HepG2 (cell line): ENCODE results near the gene PCYT2. TPM values are rescaled to one million over a fixed set of nuclear protein-coding genes. Genes with fewer than 3 reads are reported as not detected.
A peak's percentile ranks its signal among the peaks of the same experiment; 100 is the strongest.

Experiments used
- NR2C2 ChIP-seq: sonication (generic); formaldehyde crosslinking; IDR thresholded peaks from 2 replicates; pipeline ENCODE4 v1.4.0; 2020; ENCODE audit warnings: missing genetic modification reagents, mild to moderate bottlenecking, moderate library complexity, borderline replicate concordance
- PCBP1 ChIP-seq: fragments of 200-400 bp; formaldehyde crosslinking; IDR thresholded peaks from 2 replicates; pipeline ENCODE4 v1.6.1; 2017; ENCODE audit warnings: mild to moderate bottlenecking, low read depth, low read length, borderline replicate concordance
- RFX5 ChIP-seq: IDR thresholded peaks from 2 replicates; pipeline ENCODE4 v1.6.1; 2011; ENCODE audit warnings: low read depth, low read length, improper control_type of control experiment
- SETDB1 ChIP-seq: sonication (generic); formaldehyde crosslinking; IDR thresholded peaks from 2 replicates; pipeline ENCODE4 v1.5.1; 2020; ENCODE audit warnings: missing genetic modification reagents, mild to moderate bottlenecking, borderline replicate concordance
- SMYD3 ChIP-seq: sonication (generic); formaldehyde crosslinking; IDR thresholded peaks from 2 replicates; pipeline ENCODE4 v1.8.1; 2023; ENCODE audit warnings: mild to moderate bottlenecking, missing genetic modification reagents
- ZNF136 ChIP-seq: sonication (generic); formaldehyde crosslinking; IDR thresholded peaks from 2 replicates; pipeline ENCODE4 v1.8.1; 2022; ENCODE audit warnings: low read depth, mild to moderate bottlenecking, moderate library complexity, missing genetic modification reagents
- ZNF20 ChIP-seq: sonication (generic); formaldehyde crosslinking; IDR thresholded peaks from 2 replicates; pipeline ENCODE4 v1.4.0; 2020; ENCODE audit warnings: mild to moderate bottlenecking, moderate library complexity, missing genetic modification reagents
- ZNF30 ChIP-seq: sonication (generic); formaldehyde crosslinking; IDR thresholded peaks from 2 replicates; pipeline ENCODE4 v1.5.0; 2020; ENCODE audit warnings: mild to moderate bottlenecking, missing genetic modification reagents
- ZNF335 ChIP-seq: sonication (generic); formaldehyde crosslinking; IDR thresholded peaks from 2 replicates; pipeline ENCODE4 v1.4.0; 2020; ENCODE audit warnings: missing genetic modification reagents
- ZNF451 ChIP-seq: sonication (generic); formaldehyde crosslinking; IDR thresholded peaks from 2 replicates; pipeline ENCODE4 v1.5.0; 2020; ENCODE audit warnings: mild to moderate bottlenecking, missing genetic modification reagents
- ZNF546 ChIP-seq: sonication (generic); formaldehyde crosslinking; conservative IDR thresholded peaks from 2 replicates; pipeline ENCODE4 v1.8.1; 2023; ENCODE audit warnings: mild to moderate bottlenecking, missing genetic modification reagents
- ZNF562 ChIP-seq: sonication (generic); formaldehyde crosslinking; IDR thresholded peaks from 2 replicates; pipeline ENCODE4 v1.8.0; 2022; ENCODE audit warnings: missing genetic modification reagents, borderline replicate concordance
- ZNF782 ChIP-seq: sonication (generic); formaldehyde crosslinking; IDR thresholded peaks from 2 replicates; pipeline ENCODE4 v1.4.0; 2020; ENCODE audit warnings: missing genetic modification reagents, mild to moderate bottlenecking, borderline replicate concordance
- polyA plus RNA-seq, 8 experiments: library from polyadenylated mRNA; depleted of rRNA in 3 of 8; stranded (reverse) in 7 of 8; unstranded in 1 of 8; fragments of >200 nt; fragmentation: Illumina TruSeq in 4 of 8; extraction: Trizol in 4 of 8; gene quantifications; 2 replicates each; pipeline versions ENCODE4 v1.2.1 to v1.2.3, GENCODE V29; 2011 to 2016; ENCODE audit warnings: low read depth in 4 of 8, missing spikeins in 1 of 8, mixed read lengths in 1 of 8; ENCODE audit not compliant: insufficient read depth in 1 of 8
- total RNA-seq, 5 experiments: library from RNA; depleted of rRNA; stranded (reverse); fragments of >200 nt; fragmentation: Illumina TruSeq; extraction: Trizol; gene quantifications; 2 replicates each; pipeline ENCODE4 v1.2.3, GENCODE V29; 2016; ENCODE audit warnings: low read depth in 1 of 5
- TF ChIP-seq, protein P1 (sequence below): sonication (generic); formaldehyde crosslinking; IDR thresholded peaks from 2 replicates; pipeline ENCODE4 v1.4.0; 2020; ENCODE audit warnings: low read depth, missing genetic modification reagents
- TF ChIP-seq, protein P2 (sequence below): sonication (generic); formaldehyde crosslinking; IDR thresholded peaks from 2 replicates; pipeline ENCODE4 v1.4.0; 2020; ENCODE audit warnings: missing genetic modification reagents, borderline replicate concordance
- TF ChIP-seq, protein P3 (sequence below): sonication (generic); formaldehyde crosslinking; IDR thresholded peaks from 2 replicates; pipeline ENCODE4 v1.9.0; 2021; ENCODE audit warnings: missing genetic modification reagents, mild to moderate bottlenecking, borderline replicate concordance
- TF ChIP-seq, protein P4 (sequence below): sonication (generic); formaldehyde crosslinking; IDR thresholded peaks from 2 replicates; pipeline ENCODE4 v1.8.0; 2022; ENCODE audit warnings: missing genetic modification reagents, low read depth, mild to moderate bottlenecking, borderline replicate concordance

PCYT2 gene
- total and polyA plus RNA-seq, 2 of the 13 experiments (the other 11 are each of a cell fraction or from before 2014, with no cell fraction given): 147 to 297 TPM

DNA sequence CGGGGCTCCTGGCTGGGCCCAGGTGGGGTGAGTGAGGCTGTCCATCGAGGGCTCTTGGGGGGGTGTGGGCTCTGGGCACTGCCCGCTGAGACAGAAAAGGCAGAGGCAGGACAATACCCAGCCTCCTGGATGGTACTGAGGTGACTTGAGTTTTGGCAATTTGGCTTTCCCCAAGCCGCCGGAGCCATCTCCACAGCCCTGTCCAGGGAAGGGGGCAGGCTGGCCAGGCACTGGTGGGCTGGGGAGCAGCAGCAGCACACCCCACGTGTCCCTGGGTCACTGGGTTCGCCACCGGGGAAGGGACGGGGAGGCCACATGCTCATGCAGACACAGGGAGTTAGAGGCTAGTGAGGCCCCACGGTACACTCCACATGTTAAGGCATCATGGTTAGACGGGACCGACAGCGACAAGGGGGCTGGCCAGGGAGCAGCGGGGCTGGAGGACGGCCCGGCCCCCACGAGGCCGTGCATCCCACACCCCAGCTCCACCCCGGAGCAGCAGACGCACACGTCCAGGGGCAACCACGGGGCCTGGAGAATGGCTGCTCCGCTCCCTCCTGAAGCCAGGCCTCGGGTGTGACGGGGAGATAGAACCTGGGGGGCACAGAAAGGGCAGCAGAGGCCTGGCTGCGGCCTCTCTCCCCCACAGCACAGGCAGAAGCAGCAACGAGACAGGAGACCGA is 43.1 kb downstream of the PCYT2 start (continued):
- TF ChIP-seq, protein P1, sequence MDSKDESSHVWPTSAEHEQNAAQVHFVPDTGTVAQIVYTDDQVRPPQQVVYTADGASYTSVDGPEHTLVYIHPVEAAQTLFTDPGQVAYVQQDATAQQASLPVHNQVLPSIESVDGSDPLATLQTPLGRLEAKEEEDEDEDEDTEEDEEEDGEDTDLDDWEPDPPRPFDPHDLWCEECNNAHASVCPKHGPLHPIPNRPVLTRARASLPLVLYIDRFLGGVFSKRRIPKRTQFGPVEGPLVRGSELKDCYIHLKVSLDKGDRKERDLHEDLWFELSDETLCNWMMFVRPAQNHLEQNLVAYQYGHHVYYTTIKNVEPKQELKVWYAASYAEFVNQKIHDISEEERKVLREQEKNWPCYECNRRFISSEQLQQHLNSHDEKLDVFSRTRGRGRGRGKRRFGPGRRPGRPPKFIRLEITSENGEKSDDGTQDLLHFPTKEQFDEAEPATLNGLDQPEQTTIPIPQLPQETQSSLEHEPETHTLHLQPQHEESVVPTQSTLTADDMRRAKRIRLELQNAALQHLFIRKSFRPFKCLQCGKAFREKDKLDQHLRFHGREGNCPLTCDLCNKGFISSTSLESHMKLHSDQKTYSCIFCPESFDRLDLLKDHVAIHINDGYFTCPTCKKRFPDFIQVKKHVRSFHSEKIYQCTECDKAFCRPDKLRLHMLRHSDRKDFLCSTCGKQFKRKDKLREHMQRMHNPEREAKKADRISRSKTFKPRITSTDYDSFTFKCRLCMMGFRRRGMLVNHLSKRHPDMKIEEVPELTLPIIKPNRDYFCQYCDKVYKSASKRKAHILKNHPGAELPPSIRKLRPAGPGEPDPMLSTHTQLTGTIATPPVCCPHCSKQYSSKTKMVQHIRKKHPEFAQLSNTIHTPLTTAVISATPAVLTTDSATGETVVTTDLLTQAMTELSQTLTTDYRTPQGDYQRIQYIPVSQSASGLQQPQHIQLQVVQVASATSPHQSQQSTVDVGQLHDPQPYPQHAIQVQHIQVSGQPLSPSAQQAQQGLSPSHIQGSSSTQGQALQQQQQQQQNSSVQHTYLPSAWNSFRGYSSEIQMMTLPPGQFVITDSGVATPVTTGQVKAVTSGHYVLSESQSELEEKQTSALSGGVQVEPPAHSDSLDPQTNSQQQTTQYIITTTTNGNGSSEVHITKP (CRISPR knock-in tag): no peak
- peak; percentile 13; the same call in 1 of the 2 replicates for TF ChIP-seq PCBP1
- TF ChIP-seq, protein P2, sequence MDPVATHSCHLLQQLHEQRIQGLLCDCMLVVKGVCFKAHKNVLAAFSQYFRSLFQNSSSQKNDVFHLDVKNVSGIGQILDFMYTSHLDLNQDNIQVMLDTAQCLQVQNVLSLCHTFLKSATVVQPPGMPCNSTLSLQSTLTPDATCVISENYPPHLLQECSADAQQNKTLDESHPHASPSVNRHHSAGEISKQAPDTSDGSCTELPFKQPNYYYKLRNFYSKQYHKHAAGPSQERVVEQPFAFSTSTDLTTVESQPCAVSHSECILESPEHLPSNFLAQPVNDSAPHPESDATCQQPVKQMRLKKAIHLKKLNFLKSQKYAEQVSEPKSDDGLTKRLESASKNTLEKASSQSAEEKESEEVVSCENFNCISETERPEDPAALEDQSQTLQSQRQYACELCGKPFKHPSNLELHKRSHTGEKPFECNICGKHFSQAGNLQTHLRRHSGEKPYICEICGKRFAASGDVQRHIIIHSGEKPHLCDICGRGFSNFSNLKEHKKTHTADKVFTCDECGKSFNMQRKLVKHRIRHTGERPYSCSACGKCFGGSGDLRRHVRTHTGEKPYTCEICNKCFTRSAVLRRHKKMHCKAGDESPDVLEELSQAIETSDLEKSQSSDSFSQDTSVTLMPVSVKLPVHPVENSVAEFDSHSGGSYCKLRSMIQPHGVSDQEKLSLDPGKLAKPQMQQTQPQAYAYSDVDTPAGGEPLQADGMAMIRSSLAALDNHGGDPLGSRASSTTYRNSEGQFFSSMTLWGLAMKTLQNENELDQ (CRISPR knock-in tag): no peak
- TF ChIP-seq ZNF30 (CRISPR knock-in tag): no peak
- TF ChIP-seq SETDB1 (CRISPR knock-in tag): no peak
- no peak for TF ChIP-seq ZNF20 (CRISPR knock-in tag)
- TF ChIP-seq ZNF335 (CRISPR knock-in tag): no peak; the same call in 1 of the 2 replicates
- TF ChIP-seq, protein P3, sequence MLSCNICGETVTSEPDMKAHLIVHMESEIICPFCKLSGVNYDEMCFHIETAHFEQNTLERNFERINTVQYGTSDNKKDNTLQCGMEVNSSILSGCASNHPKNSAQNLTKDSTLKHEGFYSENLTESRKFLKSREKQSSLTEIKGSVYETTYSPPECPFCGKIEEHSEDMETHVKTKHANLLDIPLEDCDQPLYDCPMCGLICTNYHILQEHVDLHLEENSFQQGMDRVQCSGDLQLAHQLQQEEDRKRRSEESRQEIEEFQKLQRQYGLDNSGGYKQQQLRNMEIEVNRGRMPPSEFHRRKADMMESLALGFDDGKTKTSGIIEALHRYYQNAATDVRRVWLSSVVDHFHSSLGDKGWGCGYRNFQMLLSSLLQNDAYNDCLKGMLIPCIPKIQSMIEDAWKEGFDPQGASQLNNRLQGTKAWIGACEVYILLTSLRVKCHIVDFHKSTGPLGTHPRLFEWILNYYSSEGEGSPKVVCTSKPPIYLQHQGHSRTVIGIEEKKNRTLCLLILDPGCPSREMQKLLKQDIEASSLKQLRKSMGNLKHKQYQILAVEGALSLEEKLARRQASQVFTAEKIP: no peak
- TF ChIP-seq ZNF136 (CRISPR knock-in tag): no peak
- TF ChIP-seq ZNF562 (CRISPR knock-in tag): no peak
- 0 out of 2 replicates have a peak, but pooled peaks have one; percentile 7 for TF ChIP-seq NR2C2 (CRISPR knock-in tag)
- no peak for TF ChIP-seq RFX5
- peak; percentile 23; the same call in 1 of the 2 replicates for TF ChIP-seq ZNF546 (CRISPR knock-in tag)
- TF ChIP-seq SMYD3 (CRISPR knock-in tag): peak; percentile 53; the same call in 1 of the 2 replicates
- no peak for TF ChIP-seq ZNF451 (CRISPR knock-in tag)
- no peak for TF ChIP-seq ZNF782 (CRISPR knock-in tag)
- TF ChIP-seq, protein P4, sequence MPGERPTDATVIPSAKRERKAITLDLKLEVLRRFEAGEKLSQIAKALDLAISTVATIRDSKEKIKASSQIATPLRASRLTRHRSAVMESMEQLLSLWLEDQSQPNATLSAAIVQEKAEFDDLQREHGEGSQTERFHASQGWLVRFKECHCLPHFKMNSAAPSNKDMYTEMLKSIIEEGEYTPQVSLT (CRISPR knock-in tag): peak; percentile 45; the same call in 1 of the 2 replicates
